H1 (cell line): Measurements from ENCODE around the gene NXPH3. TPM values are rescaled to one million over a fixed set of nuclear protein-coding genes. Genes with fewer than 3 reads are reported as not detected.

Source experiments
- CTCF ChIA-PET: fragments of 300-600 bp; sonication (Branson Sonifier 250); formaldehyde crosslinking; loops from one replicate; lab custom pipeline; 2021; ENCODE audit not compliant: partially characterized antibody; lab: Charles Lee
- POLR2A ChIA-PET: fragments of 300-600 bp; sonication (Branson Sonifier 250); formaldehyde crosslinking; loops from one replicate; lab custom pipeline; 2021; ENCODE audit warnings: inconsistent platforms; ENCODE audit not compliant: partially characterized antibody; lab: Charles Lee
- DNase-seq, 2 experiments: peaks; one replicate each; pipeline versions ENCODE4 v3.0.0 to v3.0.0-alpha.2; 2010 to 2022; ENCODE audit warnings: low spot score in 2 of 2, low read depth in 1 of 2, mixed read lengths in 1 of 2
- FAIRE-seq: peaks from 2 replicates; lab custom pipeline; 2011; peaks lifted over from hg19 to GRCh38; lab: Jason Lieb, UNC
- H2AFZ ChIP-seq: 2 replicates; pipeline ENCODE4 v1.8.1; 2012; ENCODE audit warnings: low read length, inconsistent platforms
- H2AK5ac ChIP-seq: 2 replicates; pipeline ENCODE4 v1.6.1; 2013; ENCODE audit warnings: low read depth, low read length
- H2BK120ac ChIP-seq: replicated peaks from 2 replicates; pipeline ENCODE3; 2013; ENCODE audit warnings: low read depth, low read length, inconsistent platforms
- H2BK12ac ChIP-seq: 2 replicates; pipeline ENCODE4 v1.6.1; 2013; ENCODE audit warnings: low read depth, low read length
- H2BK15ac ChIP-seq: 2 replicates; pipeline ENCODE4 v1.6.1; 2013; ENCODE audit warnings: low read length
- H2BK20ac ChIP-seq: 2 replicates; pipeline ENCODE4 v1.6.1; 2013; ENCODE audit warnings: low read length
- H2BK5ac ChIP-seq: 2 replicates; pipeline ENCODE4 v1.6.1; 2013; ENCODE audit warnings: low read depth, low read length
- H3K14ac ChIP-seq: 2 replicates; pipeline ENCODE4 v1.6.1; 2013; ENCODE audit warnings: inconsistent platforms; ENCODE audit not compliant: insufficient read length
- H3K18ac ChIP-seq: 2 replicates; pipeline ENCODE4 v1.6.1; 2013; ENCODE audit warnings: low read length; ENCODE audit errors: extremely low read depth
- H3K23ac ChIP-seq: 2 replicates; pipeline ENCODE4 v1.6.1; 2013; ENCODE audit warnings: inconsistent platforms; ENCODE audit not compliant: insufficient read length
- H3K23me2 ChIP-seq: 2 replicates; pipeline ENCODE4 v1.6.1; 2013; ENCODE audit warnings: low read depth, low read length
- H3K27ac ChIP-seq: 2 replicates; pipeline ENCODE4 v1.6.1; 2011; ENCODE audit warnings: low read depth, low read length, inconsistent platforms
- H3K27me3 ChIP-seq, 4 experiments: replicated peaks in 1 of 4; 1 replicate in 1 of 4; 2 replicates in 3 of 4; pipeline versions ENCODE4 v1.6.1 to v1.8.1; 2011 to 2013; ENCODE audit warnings: low read length in 3 of 4, mild to moderate bottlenecking in 3 of 4, inconsistent platforms in 2 of 4, mixed read lengths in 2 of 4, moderate library complexity in 1 of 4; ENCODE audit not compliant: control insufficient read depth in 3 of 4, insufficient read depth in 3 of 4; ENCODE audit errors: extremely low read depth in 1 of 4
- H3K36me3 ChIP-seq, 4 experiments: 2 replicates each; pipeline versions ENCODE4 v1.6.1 to v1.8.1; 2011 to 2013; ENCODE audit warnings: mild to moderate bottlenecking in 4 of 4, low read length in 3 of 4, moderate library complexity in 2 of 4, control low read depth in 1 of 4, inconsistent platforms in 1 of 4; ENCODE audit not compliant: insufficient read depth in 4 of 4, control insufficient read depth in 2 of 4
- H3K4ac ChIP-seq: replicated peaks from 2 replicates; pipeline ENCODE3; 2013; ENCODE audit warnings: low read length, low read depth, mixed read lengths, inconsistent platforms; ENCODE audit not compliant: insufficient read length
- H3K4me1 ChIP-seq, 4 experiments: replicated peaks in 1 of 4; 1 replicate in 1 of 4; 2 replicates in 3 of 4; pipeline versions ENCODE4 v1.6.1 to v1.8.1; 2011 to 2013; ENCODE audit warnings: low read length in 3 of 4, inconsistent platforms in 2 of 4, mixed read lengths in 1 of 4; ENCODE audit not compliant: insufficient read depth in 4 of 4, control insufficient read depth in 3 of 4
- H3K4me2 ChIP-seq, 2 experiments: 2 replicates each; pipeline versions ENCODE4 v1.6.1 to v1.8.1; 2011 to 2013; ENCODE audit warnings: low read depth in 2 of 2, low read length in 2 of 2, control low read depth in 1 of 2, inconsistent platforms in 1 of 2, mild to moderate bottlenecking in 1 of 2; ENCODE audit not compliant: insufficient read depth in 1 of 2
- H3K4me3 ChIP-seq, 4 experiments: fragments of 200-600, 300-600 bp in 1 of 4; sonication (generic), shearing (Covaris generic), sonication (Bioruptor Twin) in 1 of 4; 2 replicates each; pipeline versions ENCODE4 v1.5.1 to v1.8.1; 2011 to 2016; ENCODE audit warnings: low read length in 4 of 4, low read depth in 3 of 4, control low read depth in 2 of 4, inconsistent platforms in 2 of 4, mild to moderate bottlenecking in 2 of 4, mixed read lengths in 1 of 4, moderate library complexity in 1 of 4; ENCODE audit not compliant: insufficient read depth in 2 of 4; ENCODE audit errors: extremely low read depth in 1 of 4
- H3K56ac ChIP-seq: replicated peaks from 2 replicates; pipeline ENCODE3; 2013; ENCODE audit warnings: low read depth, mild to moderate bottlenecking, mixed read lengths, low read length, inconsistent platforms; ENCODE audit not compliant: insufficient read length
- H3K79me1 ChIP-seq: 2 replicates; pipeline ENCODE4 v1.6.1; 2013; ENCODE audit warnings: low read depth, low read length, control low read depth
- H3K79me2 ChIP-seq, 2 experiments: 2 replicates each; pipeline versions ENCODE4 v1.6.1 to v1.8.1; 2012 to 2013; ENCODE audit warnings: low read length in 2 of 2, mild to moderate bottlenecking in 2 of 2, inconsistent platforms in 1 of 2; ENCODE audit not compliant: insufficient read depth in 2 of 2, control insufficient read depth in 1 of 2
- H3K9ac ChIP-seq, 4 experiments: replicated peaks in 1 of 4; 1 replicate in 1 of 4; 2 replicates in 3 of 4; pipeline versions ENCODE4 v1.6.1 to v1.8.1; 2011 to 2013; ENCODE audit warnings: low read depth in 3 of 4, low read length in 3 of 4, control low read depth in 2 of 4, mild to moderate bottlenecking in 2 of 4, moderate library complexity in 2 of 4, inconsistent platforms in 1 of 4; ENCODE audit errors: extremely low read depth in 1 of 4
- H3K9me3 ChIP-seq, 2 experiments: 2 replicates each; pipeline versions ENCODE4 v1.6.1 to v1.8.1; 2012 to 2013; ENCODE audit warnings: mild to moderate bottlenecking in 2 of 2, moderate library complexity in 2 of 2, control low read depth in 1 of 2, inconsistent platforms in 1 of 2, low read depth in 1 of 2, low read length in 1 of 2, mixed read lengths in 1 of 2; ENCODE audit not compliant: insufficient read depth in 2 of 2
- H4K20me1 ChIP-seq, 2 experiments: replicated peaks in 1 of 2; 2 replicates each; pipeline versions ENCODE3 to v1.8.1; 2011 to 2013; ENCODE audit warnings: inconsistent platforms in 2 of 2, low read length in 2 of 2, mild to moderate bottlenecking in 1 of 2; ENCODE audit not compliant: insufficient read depth in 2 of 2, control insufficient read depth in 1 of 2
- H4K5ac ChIP-seq: 2 replicates; pipeline ENCODE4 v1.6.1; 2013; ENCODE audit warnings: low read length, low read depth, mixed read lengths, inconsistent platforms; ENCODE audit not compliant: insufficient read length
- H4K8ac ChIP-seq: 2 replicates; pipeline ENCODE4 v1.8.0; 2013; ENCODE audit warnings: mild to moderate bottlenecking, moderate library complexity, low read length, inconsistent platforms; ENCODE audit not compliant: insufficient read depth; ENCODE audit errors: extremely low read depth
- H4K91ac ChIP-seq: replicated peaks from 2 replicates; pipeline ENCODE3; 2013; ENCODE audit warnings: low read length, mixed read lengths, inconsistent platforms; ENCODE audit not compliant: insufficient read length
- CBX8 ChIP-seq: fragments of 300-800, 300-1000 bp; sonication (generic); IDR thresholded peaks from 2 replicates; pipeline ENCODE4 v1.7.1; 2016; ENCODE audit warnings: low read depth, low read length, borderline replicate concordance
- HDAC2 ChIP-seq, 2 experiments: fragments of 300-600 bp in 1 of 2; sonication (generic) in 1 of 2; IDR thresholded peaks; 2 replicates each; pipeline ENCODE4 v1.6.1; 2011 to 2012; ENCODE audit warnings: low read depth in 2 of 2, low read length in 2 of 2, mild to moderate bottlenecking in 2 of 2, moderate library complexity in 2 of 2, borderline replicate concordance in 1 of 2, inconsistent platforms in 1 of 2
- JUND ChIP-seq: IDR thresholded peaks from 2 replicates; pipeline ENCODE4 v1.6.1; 2011; ENCODE audit warnings: mild to moderate bottlenecking, improper control_type of control experiment, low read length
- PHF8 ChIP-seq: fragments of 200-600 bp; sonication (generic); conservative IDR thresholded peaks from 2 replicates; pipeline ENCODE4 v1.7.1; 2012; ENCODE audit warnings: low read depth, mild to moderate bottlenecking, inconsistent platforms, low read length, moderate library complexity
- POU5F1 ChIP-seq: IDR thresholded peaks from 2 replicates; pipeline ENCODE4 v1.6.1; 2011; ENCODE audit warnings: low read depth, mild to moderate bottlenecking, low read length, moderate library complexity
- TAF7 ChIP-seq: optimal IDR thresholded peaks from 2 replicates; pipeline ENCODE3; 2011; ENCODE audit warnings: low read depth, mild to moderate bottlenecking, inconsistent platforms, low read length, moderate library complexity, borderline replicate concordance
- TEAD4 ChIP-seq: IDR thresholded peaks from 2 replicates; pipeline ENCODE4 v1.6.1; 2012; ENCODE audit warnings: low read depth, low read length, inconsistent platforms, mixed read lengths
- WGBS, 2 experiments: shearing (Covaris generic) in 1 of 2; methylation state at CpG; one replicate each; pipeline versions ENCODE4 v1.1.6 to v1.1.7; 2013 to 2015; ENCODE audit warnings: low lambda C conversion rate in 2 of 2, mixed read lengths in 2 of 2, inconsistent platforms in 1 of 2, low coverage in 1 of 2, missing lambda C conversion rate in 1 of 2; ENCODE audit not compliant: insufficient replicate concordance in 2 of 2, insufficient coverage in 1 of 2, insufficient read length in 1 of 2; ENCODE audit errors: extremely low coverage in 1 of 2, missing lambda C conversion rate in 1 of 2; 5-methylcytosine and 5-hydroxymethylcytosine counted together
- polyA plus RNA-seq, 7 experiments: library from polyadenylated mRNA; depleted of rRNA in 3 of 7; stranded (reverse) in 5 of 7; unstranded in 2 of 7; fragments of >200 nt in 5 of 7; fragments of 200-250 nt in 2 of 7; gene quantifications; 1 replicate in 5 of 7; 2 replicates in 1 of 7; 4 replicates in 1 of 7; pipeline versions ENCODE4 v1.2.1 to v1.2.3, GENCODE V29; 2011 to 2013; ENCODE audit warnings: missing spikeins in 2 of 7, mixed read lengths in 2 of 7
- total RNA-seq: library from RNA; stranded (reverse); fragmentation: NEBNext Ultra II Directional; extraction: Animal tissue kit (Norgen Biotek cat#: 25700); gene quantifications from 2 replicates; pipeline ENCODE4 v1.2.1, GENCODE V29; 2021
- TF ChIP-seq, protein P1 (sequence below): IDR thresholded peaks from 2 replicates; pipeline ENCODE4 v1.6.1; 2012; ENCODE audit warnings: inconsistent platforms

NXPH3 gene
- total and polyA plus RNA-seq, 2 of the 8 experiments (the other 6 are each of a cell fraction or from before 2014, with no cell fraction given) = 2.5 to 3.7 TPM

DNA sequence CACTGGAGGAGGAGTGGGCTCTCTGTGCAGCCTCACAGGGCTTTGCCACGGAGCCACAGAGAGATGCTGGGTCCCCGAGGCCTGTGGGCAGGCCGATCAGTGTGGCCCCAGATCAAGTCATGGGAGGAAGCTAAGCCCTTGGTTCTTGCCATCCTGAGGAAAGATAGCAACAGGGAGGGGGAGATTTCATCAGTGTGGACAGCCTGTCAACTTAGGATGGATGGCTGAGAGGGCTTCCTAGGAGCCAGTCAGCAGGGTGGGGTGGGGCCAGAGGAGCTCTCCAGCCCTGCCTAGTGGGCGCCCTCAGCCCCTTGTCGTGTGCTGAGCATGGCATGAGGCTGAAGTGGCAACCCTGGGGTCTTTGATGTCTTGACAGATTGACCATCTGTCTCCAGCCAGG lies 3.9 kb downstream of the NXPH3 start:
- Histone ChIP-seq H3K79me2 (no peaks in the 10 kb centered on the region), H3K9ac (no peak overlapping the region), H3K27me3 (peaks cover 4 to 14% (median 8%) of the 10 kb centered on the region in 4 experiments; a peak in 5 of 7 replicates), H4K8ac (no peak overlapping the region), H2BK5ac (no peak overlapping the region), H2AK5ac (no peak overlapping the region), H3K27ac (no peak overlapping the region), H2BK15ac (no peak overlapping the region), H3K23me2 (peaks cover 10% of the 10 kb centered on the region), H3K4me3 (no peak overlapping the region), H3K18ac (no peak overlapping the region), H4K5ac (no peak overlapping the region), H3K4me1 (peaks cover 0 to 20% (median 11%) of the 10 kb centered on the region in 4 experiments; a peak in 6 of 7 replicates), H3K56ac (no peak overlapping the region), H3K23ac (no peak overlapping the region), H2AFZ (no peak overlapping the region), H2BK12ac (no peak overlapping the region), H2BK20ac (no peak overlapping the region), H3K36me3 (no peaks in the 10 kb centered on the region), H3K4ac (no peak overlapping the region), H4K20me1 (peaks cover 0 to 4% of the 10 kb centered on the region in 2 experiments), H2BK120ac (no peak overlapping the region), H4K91ac (no peak overlapping the region), H3K79me1 (no peaks in the 10 kb centered on the region), H3K4me2 (no peak overlapping the region), H3K9me3 (no peaks in the 10 kb centered on the region), H3K14ac (no peak overlapping the region)
- DNase-seq (no peak), FAIRE-seq (no peak)
- TF ChIP-seq, protein P1, sequence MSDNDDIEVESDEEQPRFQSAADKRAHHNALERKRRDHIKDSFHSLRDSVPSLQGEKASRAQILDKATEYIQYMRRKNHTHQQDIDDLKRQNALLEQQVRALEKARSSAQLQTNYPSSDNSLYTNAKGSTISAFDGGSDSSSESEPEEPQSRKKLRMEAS = no peak
- TF ChIP-seq POU5F1 (no peak), HDAC2 (IDR thresholded peaks at IDR 0.05; ENCODE audit: borderline replicate concordance in 1 of 2, low read depth in 2 of 2, low read length in 2 of 2) (no peak), TAF7 (no peak), TEAD4 (no peak), CBX8 (no peak), JUND (no peak), PHF8 (no peak)
- CTCF ChIA-PET = interaction anchor here (0.6 to 2.5 kb wide), 12 partner anchors 8 to 446 kb away, joined by 3 to 10 read pairs (median 3); partner anchors contain the start of gene SLC35B1
- POLR2A ChIA-PET = interaction anchor here (0.6 to 1.9 kb wide), 2 partner anchors 12 to 119 kb away, joined by 3 to 4 read pairs; no protein-coding TSS in a partner anchor
- WGBS, 2 experiments = 94% methylated on average over 5 of the region's 5 CpGs; no CpG with 5 or more reads in 1 of the 2 experiments
